Stimulated activated CD4-positive, alpha-beta T cell treated with anti-CD3 and anti-CD28 coated beads, Interleukin-4, amount 100 ng/mL, for 48 hours (primary cell): ENCODE measurements around the gene CLSTN2.

Experiments
- DNase-seq, 2 donors: peaks; one replicate each; pipeline ENCODE4 v3.0.0-alpha.2; 2020; ENCODE audit warnings: low read depth in 2 of 2

CLSTN2 gene

GRCh38 chr3:140007081-140007480 is 72.1 kb downstream of the CLSTN2 start:
- no peak for DNase-seq

GRCh38 chr3:140007911-140008869 is 73.2 kb downstream of the CLSTN2 start:
- DNase-seq: no peak

DNA sequence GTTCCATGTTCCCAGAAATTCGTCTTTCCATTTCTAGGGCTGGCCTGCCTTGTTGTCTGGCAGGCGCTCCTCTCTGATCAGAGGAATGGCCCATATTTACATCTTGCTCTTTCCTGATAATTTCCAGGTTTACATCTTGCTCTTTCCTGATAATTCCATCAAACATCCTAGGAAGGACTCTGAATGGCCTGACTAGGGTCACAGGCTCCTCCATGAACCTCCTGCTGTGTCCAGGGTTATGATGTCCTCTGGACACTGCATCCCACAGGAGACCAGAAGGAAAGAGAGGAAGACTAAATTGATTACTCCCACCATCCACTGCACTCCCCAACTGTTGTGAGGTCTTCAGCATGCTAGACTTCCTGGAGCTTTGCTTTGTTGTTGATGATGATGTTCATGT is 75.4 kb downstream of the CLSTN2 start:
- no peak for DNase-seq

DNA sequence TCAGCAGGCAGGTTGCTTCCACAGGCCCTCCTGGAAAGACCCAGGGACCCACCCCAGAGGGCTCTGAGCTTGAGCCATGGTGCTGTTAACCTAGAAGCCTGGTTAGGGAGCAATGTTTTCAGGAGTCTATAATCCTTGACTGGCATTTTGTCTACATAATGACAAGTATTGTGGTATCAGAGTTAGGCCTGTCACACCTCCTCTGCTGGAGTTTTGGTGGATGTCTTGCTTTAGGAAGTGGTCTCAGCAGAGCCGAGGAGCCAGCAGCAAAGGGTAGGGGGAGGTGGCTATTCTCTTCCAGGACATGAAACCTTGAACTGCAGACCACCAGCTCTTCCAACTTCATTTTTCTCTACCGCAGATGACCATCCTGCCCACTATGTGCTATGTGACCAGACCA is 76.1 kb downstream of the CLSTN2 start:
- no peak for DNase-seq

DNA sequence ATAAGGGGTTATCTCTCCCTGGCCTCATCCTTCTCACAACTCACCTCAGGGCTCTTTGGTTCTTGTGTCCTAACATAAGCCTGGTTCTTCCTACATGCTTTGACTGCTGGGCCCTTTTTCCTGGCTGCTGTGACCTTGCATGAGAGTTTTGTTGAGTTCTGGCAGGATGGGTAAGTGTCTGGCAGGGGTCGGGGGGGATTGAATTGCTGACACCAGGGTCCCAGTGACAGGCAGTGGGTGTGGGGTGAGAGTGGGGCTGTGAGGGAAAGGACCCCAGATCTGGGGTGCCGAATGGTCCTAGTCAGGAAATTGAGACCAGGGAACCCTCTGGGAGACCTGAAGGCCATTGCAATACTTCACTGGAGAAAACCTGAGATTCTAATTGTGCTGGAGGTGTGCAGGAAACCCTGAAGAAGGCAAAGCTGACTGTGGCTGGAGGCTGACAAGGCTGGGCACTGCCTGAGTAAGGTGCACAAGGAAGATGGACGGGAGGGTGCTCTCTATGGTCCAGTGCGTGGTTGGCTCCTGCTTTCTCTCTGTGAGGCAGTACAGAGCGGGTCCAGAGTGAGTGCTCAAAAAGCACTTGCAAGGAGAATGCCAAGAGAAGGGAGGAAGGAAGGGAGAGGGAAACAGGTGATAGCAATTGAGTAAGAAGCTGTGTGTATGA is 76.8 kb downstream of the CLSTN2 start:
- no peak for DNase-seq

DNA sequence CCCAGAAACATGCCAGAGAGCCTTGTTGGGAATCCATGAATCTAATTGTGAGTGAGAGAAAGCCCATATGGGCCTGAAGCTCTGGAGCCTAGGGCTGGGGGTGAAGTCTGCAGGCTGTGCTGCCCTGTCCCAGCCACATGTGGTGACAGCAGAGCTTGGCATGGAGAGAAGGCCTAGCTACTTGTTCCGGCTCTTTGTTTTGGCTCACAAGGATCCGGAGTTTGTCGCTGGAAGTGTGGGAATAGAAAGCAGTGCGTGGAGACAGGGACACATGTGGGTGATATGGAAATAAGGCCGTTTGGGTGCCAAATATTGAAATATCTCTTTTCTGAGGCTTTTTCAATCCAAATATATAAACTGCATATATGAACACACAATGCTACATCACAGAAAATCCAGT is 78.2 kb downstream of the CLSTN2 start:
- no peak for DNase-seq

DNA sequence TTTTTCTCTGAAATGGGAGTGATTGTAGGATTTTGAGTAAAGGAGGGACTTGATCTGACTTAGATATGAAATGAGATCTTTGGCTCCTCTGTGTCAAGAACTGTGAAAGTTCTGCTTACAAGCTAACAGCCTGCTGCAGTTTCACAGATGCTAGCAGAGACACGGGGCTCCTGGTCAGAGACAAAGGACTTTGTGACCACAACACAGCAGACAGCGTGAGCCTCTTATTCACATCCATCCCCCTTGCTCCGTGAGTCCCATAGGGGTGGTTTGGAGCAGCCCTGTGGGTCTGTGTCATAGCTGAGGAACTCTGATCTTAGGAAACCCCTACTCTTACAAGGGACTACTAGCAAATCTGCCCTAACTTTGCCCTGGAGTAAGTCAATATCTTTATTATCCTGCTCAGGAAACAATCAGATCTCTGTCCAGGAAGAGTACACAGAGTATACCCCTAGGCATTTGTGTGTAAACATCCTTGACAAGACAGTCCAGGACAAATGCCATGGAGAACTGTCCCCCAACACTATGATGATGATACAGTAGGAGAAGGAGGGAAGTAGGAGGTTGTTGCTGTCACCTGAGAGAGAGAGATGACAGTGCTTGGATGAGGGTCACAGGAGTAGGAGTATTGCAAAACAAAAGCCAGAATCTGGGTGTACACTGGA is 80.0 kb downstream of the CLSTN2 start:
- no peak for DNase-seq

GRCh38 chr3:140015741-140016140 is 80.8 kb downstream of the CLSTN2 start:
- no peak for DNase-seq

DNA sequence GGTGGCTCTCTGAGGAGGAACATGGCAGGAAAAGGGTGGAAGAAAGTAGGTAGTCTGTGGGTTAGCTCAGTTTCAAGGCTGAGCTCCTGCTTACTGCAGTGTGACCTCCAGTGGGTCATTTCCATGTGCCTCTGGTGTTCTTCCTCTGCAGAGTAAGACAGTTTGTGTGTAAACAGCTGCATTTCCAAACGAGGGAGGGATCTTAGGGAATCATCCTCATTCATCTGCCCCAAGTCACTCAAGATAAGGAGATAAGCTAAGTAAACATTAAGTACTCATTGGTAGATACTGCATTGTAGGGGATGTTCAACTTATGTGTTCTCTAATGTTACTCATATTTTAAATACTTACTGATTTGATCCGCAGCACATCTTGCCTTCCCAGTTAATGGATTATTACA is 83.6 kb downstream of the CLSTN2 start:
- no peak for DNase-seq

DNA sequence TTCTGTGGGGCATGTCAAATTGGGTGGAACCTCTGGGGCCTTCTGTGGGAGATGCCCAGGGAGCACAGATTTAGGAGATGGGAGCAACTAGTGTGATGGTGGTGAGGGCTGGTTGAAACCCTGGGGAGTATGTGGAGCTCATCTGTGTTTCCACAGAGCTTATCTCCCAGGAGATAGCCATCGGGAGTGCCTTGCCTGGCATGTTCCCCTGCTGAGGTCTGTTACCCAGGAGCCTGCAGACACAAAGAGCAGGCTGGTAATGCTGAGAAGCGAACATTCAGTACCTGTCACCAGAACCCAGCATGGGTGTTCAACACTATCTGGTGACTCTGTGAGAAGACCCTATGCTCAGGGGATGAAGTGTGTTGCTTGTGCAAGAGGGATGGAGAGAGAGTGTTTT is 85.0 kb downstream of the CLSTN2 start:
- DNase-seq: no peak

GRCh38 chr3:140020541-140020940 is 85.6 kb downstream of the CLSTN2 start:
- DNase-seq: no peak

GRCh38 chr3:140021269-140021668 is 86.3 kb downstream of the CLSTN2 start:
- DNase-seq: no peak

GRCh38 chr3:140022066-140022770 is 87.2 kb downstream of the CLSTN2 start:
- no peak for DNase-seq

GRCh38 chr3:140023616-140024530 is 88.9 kb downstream of the CLSTN2 start:
- DNase-seq: no peak

DNA sequence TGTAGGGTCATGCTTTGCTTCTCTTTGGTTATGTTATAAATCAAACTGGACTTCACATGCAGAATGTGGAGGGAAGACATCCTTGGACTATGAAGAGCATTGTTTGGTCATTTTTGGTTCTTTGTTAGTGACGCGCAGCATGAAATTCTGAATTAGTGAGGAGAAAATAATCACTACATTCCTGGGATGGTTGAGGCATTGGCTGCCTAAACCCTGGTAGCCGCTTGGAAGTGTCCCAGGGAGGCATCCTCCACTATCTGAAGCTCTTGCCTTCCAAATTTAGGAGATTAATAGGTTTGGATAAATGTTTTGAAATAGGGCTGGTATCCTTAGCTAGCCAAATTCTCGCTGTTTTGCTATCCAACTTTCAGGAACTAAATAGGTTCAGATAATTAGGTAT is 96.2 kb downstream of the CLSTN2 start:
- no peak for DNase-seq

DNA sequence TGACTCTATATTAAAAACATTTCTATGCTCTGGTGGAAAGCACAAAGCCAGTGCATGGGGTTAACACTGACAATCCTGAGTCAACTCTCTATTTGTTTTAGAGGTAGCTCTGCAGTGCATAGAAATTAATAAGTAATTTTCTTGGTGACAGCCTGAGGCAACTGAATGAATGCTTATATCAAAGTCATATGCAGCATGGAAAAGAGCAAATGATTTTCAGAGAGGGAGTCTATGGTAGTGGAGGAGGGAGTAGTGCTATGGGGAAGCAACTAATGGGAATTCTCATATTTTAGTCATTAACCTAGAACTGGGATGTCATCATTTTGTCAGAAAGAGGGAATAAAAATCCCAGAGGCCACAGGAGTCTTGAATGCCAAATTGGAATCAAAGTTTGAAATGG is 99.1 kb downstream of the CLSTN2 start:
- DNase-seq: no peak

- no peak for DNase-seq
Measured at GRCh38 chr3:140035871-140036270, 100.9 kb downstream of the CLSTN2 start.

DNA sequence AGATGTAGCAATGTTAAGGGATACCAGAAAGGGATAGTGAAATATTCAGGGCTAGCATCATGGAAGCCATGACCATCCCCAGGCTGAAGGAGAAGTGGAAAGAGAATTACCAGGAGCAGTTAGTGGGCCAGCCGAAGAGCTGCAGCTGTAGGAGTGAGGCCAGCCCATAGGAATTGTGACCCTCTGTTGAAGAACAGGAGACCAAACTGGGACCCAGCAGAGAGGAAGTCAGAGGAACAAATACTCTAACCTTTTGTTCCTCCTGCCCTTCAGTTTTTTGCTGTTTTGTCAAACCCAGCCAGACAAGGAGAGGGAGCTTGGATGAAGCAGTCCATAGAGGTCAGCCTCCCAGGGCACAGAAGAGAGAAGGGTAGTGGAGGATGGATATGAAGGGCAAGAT is 115.4 kb downstream of the CLSTN2 start:
- DNase-seq: no peak

- DNase-seq: no peak
Measured at GRCh38 chr3:140051019-140051957, 116.3 kb downstream of the CLSTN2 start.
